ENCODE data around the gene PLXNA2.

GRCh38 chr1:208179263-208179816 lies 64.8 kb downstream of the PLXNA2 start:
- TF ChIP-seq CTCF (IDR thresholded peaks at IDR 0.05), result no peak
- TF ChIP-seq POLR2A (IDR thresholded peaks at IDR 0.05), result no peak
- peak in 1 of 2 donors; percentile 18 for TF ChIP-seq EP300 (IDR thresholded peaks at IDR 0.05)
